ENCODE data around the gene ACVR1B. TPM values are rescaled to one million over a fixed set of nuclear protein-coding genes. Genes with fewer than 3 reads are reported as not detected.

Gene ACVR1B
- total RNA-seq, 1 donor from 2014 or later = 2.4 TPM

GRCh38 chr12:51954561-51955361 lies 3.3 kb downstream of the ACVR1B start:
- no peak for DNase-seq (ENCODE audit: low spot score)
- Mint-ChIP-seq H3K4me3 (ENCODE audit: low read depth) (no peak overlapping the region), H3K4me1 (ENCODE audit: low read depth) (peaks cover 6% of the 10 kb centered on the region), H3K27ac (no peak overlapping the region), H3K36me3 (ENCODE audit: low read depth) (no peaks in the 10 kb centered on the region), H3K9me3 (no peaks in the 10 kb centered on the region), H3K27me3 (ENCODE audit: low read depth) (peaks cover 56% of the 10 kb centered on the region)
- intact Hi-C loops (cut with micrococcal nuclease) = no loop called here

DNA sequence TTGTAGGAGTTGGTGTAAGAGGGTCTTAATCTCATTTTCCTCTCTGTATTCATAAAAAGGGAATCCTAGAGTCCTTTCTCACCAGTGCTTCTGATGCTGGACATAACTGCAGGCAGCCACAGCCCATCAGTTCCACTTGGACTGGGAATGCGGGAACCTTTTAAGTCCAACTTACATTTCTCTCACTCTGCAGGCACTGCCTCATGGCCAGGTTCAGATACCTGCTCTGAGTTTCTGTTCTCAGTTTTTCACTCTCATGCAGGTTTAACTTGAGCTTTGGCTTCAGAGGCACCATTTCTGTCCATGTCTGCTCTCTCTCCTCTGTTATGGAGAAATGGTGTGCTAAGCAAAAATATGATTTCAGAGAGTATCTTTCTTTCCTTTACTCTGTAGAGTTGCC lies 4.2 kb downstream of the ACVR1B start:
- no peaks in the 10 kb centered on the region for H3K9me3 Mint-ChIP-seq
- H3K4me3 Mint-ChIP-seq (ENCODE audit: low read depth) = no peak overlapping the region
- peaks cover 54% of the 10 kb centered on the region for H3K27me3 Mint-ChIP-seq (ENCODE audit: low read depth)
- H3K4me1 Mint-ChIP-seq (ENCODE audit: low read depth) = peaks cover 6% of the 10 kb centered on the region
- no peak for DNase-seq (ENCODE audit: low spot score)
- intact Hi-C loops (cut with micrococcal nuclease) = no loop called here
- H3K36me3 Mint-ChIP-seq (ENCODE audit: low read depth) = no peaks in the 10 kb centered on the region
- no peak overlapping the region for H3K27ac Mint-ChIP-seq

DNA sequence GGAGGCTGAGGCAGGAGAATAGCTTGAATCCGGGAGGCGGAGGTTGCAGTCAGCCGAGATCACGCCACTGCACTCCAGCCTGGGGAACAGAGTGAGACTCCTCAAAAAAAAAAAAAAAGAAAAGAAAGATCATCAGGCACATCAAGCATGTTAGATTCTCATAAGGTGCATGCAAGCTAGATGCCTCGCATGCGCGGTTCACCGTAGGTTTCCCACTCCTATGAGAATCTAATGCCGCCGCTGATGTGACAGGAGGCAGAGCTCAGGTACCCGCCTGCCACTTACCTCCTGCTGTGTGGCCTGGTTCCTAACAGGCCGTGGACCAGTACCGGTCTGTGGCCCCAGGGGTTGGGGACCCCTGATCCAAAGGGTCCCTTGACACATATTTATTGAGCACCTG lies 7.0 kb downstream of the ACVR1B start:
- intact Hi-C loops (cut with micrococcal nuclease) = no loop called here
- H3K36me3 Mint-ChIP-seq (ENCODE audit: low read depth) = no peaks in the 10 kb centered on the region
- no peak for DNase-seq (ENCODE audit: low spot score)
- no peak overlapping the region for H3K4me3 Mint-ChIP-seq (ENCODE audit: low read depth)
- H3K27me3 Mint-ChIP-seq (ENCODE audit: low read depth) = peaks cover 52% of the 10 kb centered on the region
- H3K27ac Mint-ChIP-seq = no peak overlapping the region
- peaks cover 2% of the 10 kb centered on the region for H3K4me1 Mint-ChIP-seq (ENCODE audit: low read depth)
- H3K9me3 Mint-ChIP-seq = no peaks in the 10 kb centered on the region

GRCh38 chr12:51959211-51959610 lies 7.7 kb downstream of the ACVR1B start:
- H3K27ac Mint-ChIP-seq = no peak overlapping the region
- H3K4me1 Mint-ChIP-seq (ENCODE audit: low read depth) = peaks cover 1% of the 10 kb centered on the region
- H3K36me3 Mint-ChIP-seq (ENCODE audit: low read depth) = no peaks in the 10 kb centered on the region
- intact Hi-C loops (cut with micrococcal nuclease) = no loop called here
- H3K4me3 Mint-ChIP-seq (ENCODE audit: low read depth) = no peak overlapping the region
- no peak for DNase-seq (ENCODE audit: low spot score)
- no peaks in the 10 kb centered on the region for H3K9me3 Mint-ChIP-seq
- H3K27me3 Mint-ChIP-seq (ENCODE audit: low read depth) = peaks cover 50% of the 10 kb centered on the region

- Mint-ChIP-seq H3K4me3 (ENCODE audit: low read depth) (no peak overlapping the region), H3K27me3 (ENCODE audit: low read depth) (peaks cover 51% of the 10 kb centered on the region), H3K36me3 (ENCODE audit: low read depth) (no peaks in the 10 kb centered on the region), H3K27ac (no peak overlapping the region), H3K9me3 (no peaks in the 10 kb centered on the region), H3K4me1 (ENCODE audit: low read depth) (no peaks in the 10 kb centered on the region)
- intact Hi-C loops (cut with micrococcal nuclease) = no loop called here
- no peak for DNase-seq (ENCODE audit: low spot score)
These were observed 8.4 kb downstream of the ACVR1B start for GRCh38 chr12:51959921-51960320.

DNA sequence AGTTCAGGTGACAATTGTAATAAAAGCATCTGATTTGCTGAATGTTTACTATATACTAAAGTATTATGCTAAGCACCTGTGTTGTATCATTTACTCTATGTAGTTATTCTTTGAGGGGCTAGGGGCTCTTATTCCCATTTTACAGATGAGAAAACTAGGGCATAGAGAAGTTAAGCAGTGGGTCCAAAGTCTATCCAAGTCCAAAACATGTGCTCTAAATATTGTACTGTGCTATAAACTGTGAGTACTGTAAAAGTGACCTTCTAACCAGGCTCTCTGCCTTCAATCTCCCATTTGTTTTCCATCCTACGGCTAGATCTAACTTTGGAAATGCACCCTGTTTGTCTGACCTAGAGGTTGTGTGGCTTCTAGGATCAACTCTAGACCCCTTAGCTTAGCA lies 9.0 kb downstream of the ACVR1B start:
- no peak for DNase-seq (ENCODE audit: low spot score)
- Mint-ChIP-seq H3K4me3 (ENCODE audit: low read depth) (no peak overlapping the region), H3K27ac (no peak overlapping the region), H3K9me3 (no peaks in the 10 kb centered on the region), H3K36me3 (ENCODE audit: low read depth) (no peaks in the 10 kb centered on the region), H3K4me1 (ENCODE audit: low read depth) (no peaks in the 10 kb centered on the region), H3K27me3 (ENCODE audit: low read depth) (peaks cover 52% of the 10 kb centered on the region)
- intact Hi-C loops (cut with micrococcal nuclease) = no loop called here

DNA sequence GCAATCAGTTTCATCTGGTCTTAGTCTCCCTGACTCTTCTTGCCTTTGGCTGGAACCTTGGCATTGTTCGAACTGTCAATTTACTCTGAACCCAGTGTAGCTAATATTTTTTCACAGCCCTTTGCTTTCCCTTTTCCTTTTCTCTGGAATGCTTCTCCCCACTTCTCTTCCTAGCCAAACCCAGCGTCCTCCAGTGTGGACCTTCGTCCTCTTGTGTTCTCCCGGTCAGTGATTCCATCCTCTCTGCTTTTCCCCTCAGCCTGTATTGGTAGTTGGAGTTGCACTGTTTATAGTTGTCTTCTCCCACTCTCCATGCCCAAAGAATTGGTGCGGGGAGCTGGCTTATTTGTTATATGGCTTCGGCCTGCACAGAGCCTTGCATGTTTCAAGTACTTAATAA lies 9.4 kb downstream of the ACVR1B start:
- no peaks in the 10 kb centered on the region for H3K36me3 Mint-ChIP-seq (ENCODE audit: low read depth)
- no peaks in the 10 kb centered on the region for H3K4me1 Mint-ChIP-seq (ENCODE audit: low read depth)
- peaks cover 52% of the 10 kb centered on the region for H3K27me3 Mint-ChIP-seq (ENCODE audit: low read depth)
- no peaks in the 10 kb centered on the region for H3K9me3 Mint-ChIP-seq
- no peak overlapping the region for H3K4me3 Mint-ChIP-seq (ENCODE audit: low read depth)
- no peak overlapping the region for H3K27ac Mint-ChIP-seq
- intact Hi-C loops (cut with micrococcal nuclease) = no loop called here
- DNase-seq (ENCODE audit: low spot score) = no peak

- no peak for DNase-seq (ENCODE audit: low spot score)
- H3K4me3 Mint-ChIP-seq (ENCODE audit: low read depth) = no peak overlapping the region
- H3K36me3 Mint-ChIP-seq (ENCODE audit: low read depth) = no peaks in the 10 kb centered on the region
- no peaks in the 10 kb centered on the region for H3K9me3 Mint-ChIP-seq
- H3K4me1 Mint-ChIP-seq (ENCODE audit: low read depth) = no peaks in the 10 kb centered on the region
- peaks cover 54% of the 10 kb centered on the region for H3K27me3 Mint-ChIP-seq (ENCODE audit: low read depth)
- intact Hi-C loops (cut with micrococcal nuclease) = no loop called here
- H3K27ac Mint-ChIP-seq = no peak overlapping the region
These were observed 10.3 kb downstream of the ACVR1B start for GRCh38 chr12:51961834-51962233.

DNA sequence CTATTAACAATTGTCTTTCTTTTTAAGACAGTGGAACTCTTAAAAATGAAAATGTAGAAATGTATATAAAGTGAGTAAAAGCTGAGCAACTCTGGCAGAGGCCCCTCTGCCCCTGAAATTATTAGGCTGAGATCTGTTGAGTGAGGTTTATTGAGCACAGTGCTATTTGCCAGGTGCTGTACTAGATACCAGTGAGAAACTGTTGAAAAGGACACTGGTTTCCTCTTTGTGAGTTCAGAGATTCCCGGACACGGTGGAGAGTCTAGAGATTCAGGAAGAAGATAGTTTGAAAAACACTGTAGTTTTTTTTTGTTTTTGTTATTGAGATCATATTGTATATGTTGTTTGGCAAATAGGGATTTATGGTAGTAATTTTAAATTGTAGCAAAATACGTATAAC lies 11.2 kb downstream of the ACVR1B start:
- intact Hi-C loops (cut with micrococcal nuclease) = no loop called here
- Mint-ChIP-seq H3K27me3 (ENCODE audit: low read depth) (peaks cover 57% of the 10 kb centered on the region), H3K9me3 (no peaks in the 10 kb centered on the region), H3K36me3 (ENCODE audit: low read depth) (no peaks in the 10 kb centered on the region), H3K4me3 (ENCODE audit: low read depth) (no peak overlapping the region), H3K27ac (no peak overlapping the region), H3K4me1 (ENCODE audit: low read depth) (no peaks in the 10 kb centered on the region)
- DNase-seq (ENCODE audit: low spot score) = no peak

DNA sequence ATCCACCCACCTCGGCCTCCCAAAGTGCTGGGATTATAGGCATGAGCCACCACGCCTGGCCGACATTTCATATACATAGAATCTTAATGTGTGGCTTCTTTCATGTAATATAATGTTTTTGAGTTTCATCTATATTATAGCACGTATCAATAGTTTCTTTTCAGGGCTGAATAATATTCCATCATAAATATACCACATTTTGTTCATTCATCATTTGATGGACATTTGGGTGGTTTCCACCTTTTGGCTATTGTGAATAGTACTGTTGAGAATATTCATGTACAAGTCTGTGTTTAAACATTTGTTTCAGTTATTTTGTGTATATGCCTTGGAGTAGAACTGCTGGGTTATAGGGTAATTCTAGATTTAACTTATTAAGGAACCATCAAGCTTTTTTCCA lies 12.0 kb downstream of the ACVR1B start:
- no peak for DNase-seq (ENCODE audit: low spot score)
- Mint-ChIP-seq H3K4me1 (ENCODE audit: low read depth) (no peaks in the 10 kb centered on the region), H3K27ac (no peak overlapping the region), H3K4me3 (ENCODE audit: low read depth) (no peak overlapping the region), H3K9me3 (no peaks in the 10 kb centered on the region), H3K27me3 (ENCODE audit: low read depth) (peaks cover 60% of the 10 kb centered on the region), H3K36me3 (ENCODE audit: low read depth) (no peaks in the 10 kb centered on the region)
- intact Hi-C loops (cut with micrococcal nuclease) = no loop called here

GRCh38 chr12:51969643-51970042 lies 18.1 kb downstream of the ACVR1B start:
- no peak for DNase-seq (ENCODE audit: low spot score)
- H3K27me3 Mint-ChIP-seq (ENCODE audit: low read depth) = peaks cover 49% of the 10 kb centered on the region
- H3K4me1 Mint-ChIP-seq (ENCODE audit: low read depth) = peaks cover 44% of the 10 kb centered on the region
- H3K4me3 Mint-ChIP-seq (ENCODE audit: low read depth) = no peak overlapping the region
- intact Hi-C loops (cut with micrococcal nuclease) = loop anchor here (5.0 kb wide), 2 partner anchors 53 to 142 kb away; no protein-coding TSS in a partner anchor
- H3K9me3 Mint-ChIP-seq = no peaks in the 10 kb centered on the region
- no peak overlapping the region for H3K27ac Mint-ChIP-seq
- H3K36me3 Mint-ChIP-seq (ENCODE audit: low read depth) = no peaks in the 10 kb centered on the region

DNA sequence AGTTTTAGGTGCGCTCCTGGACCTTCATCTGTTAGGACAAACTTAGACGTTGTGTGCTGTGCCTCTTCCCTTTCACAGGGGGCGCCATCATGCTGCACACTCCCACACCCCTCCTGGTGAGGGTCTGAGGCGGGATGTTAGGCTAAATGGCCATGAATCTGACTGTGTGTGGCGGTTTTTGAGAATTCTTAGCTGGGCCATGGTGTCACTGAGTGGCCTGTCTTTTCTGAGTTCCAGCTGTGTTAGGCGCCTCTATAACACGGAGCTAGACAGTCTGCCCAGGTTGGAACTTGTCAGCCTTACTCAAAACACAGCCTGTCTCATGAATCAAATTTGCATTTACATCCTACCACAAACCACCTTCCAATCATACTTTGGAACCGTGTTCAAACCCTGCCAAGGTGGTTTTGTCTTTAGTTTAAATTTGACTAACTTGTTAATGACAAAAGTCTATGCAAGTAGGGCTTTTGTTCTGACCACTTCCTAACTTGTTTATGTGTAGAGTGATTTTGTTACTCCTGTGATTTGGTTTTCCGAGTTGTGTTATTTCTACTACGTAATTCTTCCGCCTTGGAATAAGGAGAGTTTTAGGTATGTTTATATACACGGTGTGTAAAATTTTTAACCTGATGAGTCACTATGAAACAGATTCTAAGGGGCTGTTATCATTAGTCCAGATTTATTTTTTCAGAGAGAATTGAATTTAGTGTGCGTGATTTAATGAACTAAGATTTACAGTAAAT lies 19.6 kb downstream of the ACVR1B start:
- Mint-ChIP-seq H3K4me3 (ENCODE audit: low read depth) (peak overlapping the region; percentile 55), H3K4me1 (ENCODE audit: low read depth) (peaks cover 57% of the 10 kb centered on the region), H3K27me3 (ENCODE audit: low read depth) (peaks cover 43% of the 10 kb centered on the region), H3K9me3 (no peaks in the 10 kb centered on the region), H3K36me3 (ENCODE audit: low read depth) (no peaks in the 10 kb centered on the region), H3K27ac (peak overlapping the region; percentile 38)
- intact Hi-C loops (cut with micrococcal nuclease) = loop anchor here (1.0 to 5.0 kb wide), 3 partner anchors 20 to 144 kb away; partner anchors contain the start of gene ACVR1B
- DNase-seq (ENCODE audit: low spot score) = peak; percentile 44
